GM18867 (cell line): ENCODE data around the gene C5AR2.
"Not testable (repeated sequence)": the region's sequence is repeated elsewhere in the genome, so short reads cannot be mapped to it uniquely, and the experiment has no call there.

Source experiments
- ATAC-seq: cut with Tn5 transposase; IDR thresholded peaks from one replicate; pipeline ENCODE4 v1.9.1; 2021; ENCODE audit warnings: mild to moderate bottlenecking, moderate library complexity; ENCODE audit not compliant: unreplicated experiment

Gene C5AR2

GRCh38 chr19:47358936-47359335 is 27.0 kb downstream of the C5AR2 start:
- ATAC-seq: no peak

DNA sequence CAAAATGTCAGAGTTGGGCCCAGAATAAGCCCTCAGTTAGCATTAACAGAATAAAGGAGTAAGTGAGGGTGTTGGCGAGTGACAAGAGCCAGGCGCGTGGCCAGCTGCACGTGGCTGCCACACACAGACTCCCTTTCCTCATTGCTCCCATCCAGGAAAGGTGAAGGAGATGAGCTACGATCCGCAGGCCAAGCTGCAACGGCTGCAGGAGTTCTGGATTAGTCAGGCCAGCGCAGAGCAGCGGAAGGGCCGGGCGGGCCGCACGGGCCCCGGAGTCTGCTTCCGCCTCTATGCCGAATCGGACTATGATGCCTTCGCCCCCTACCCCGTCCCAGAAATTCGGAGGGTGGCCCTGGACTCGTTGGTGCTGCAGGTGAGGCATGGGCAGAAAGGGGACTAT is 30.3 kb downstream of the C5AR2 start:
- no peak for ATAC-seq

DNA sequence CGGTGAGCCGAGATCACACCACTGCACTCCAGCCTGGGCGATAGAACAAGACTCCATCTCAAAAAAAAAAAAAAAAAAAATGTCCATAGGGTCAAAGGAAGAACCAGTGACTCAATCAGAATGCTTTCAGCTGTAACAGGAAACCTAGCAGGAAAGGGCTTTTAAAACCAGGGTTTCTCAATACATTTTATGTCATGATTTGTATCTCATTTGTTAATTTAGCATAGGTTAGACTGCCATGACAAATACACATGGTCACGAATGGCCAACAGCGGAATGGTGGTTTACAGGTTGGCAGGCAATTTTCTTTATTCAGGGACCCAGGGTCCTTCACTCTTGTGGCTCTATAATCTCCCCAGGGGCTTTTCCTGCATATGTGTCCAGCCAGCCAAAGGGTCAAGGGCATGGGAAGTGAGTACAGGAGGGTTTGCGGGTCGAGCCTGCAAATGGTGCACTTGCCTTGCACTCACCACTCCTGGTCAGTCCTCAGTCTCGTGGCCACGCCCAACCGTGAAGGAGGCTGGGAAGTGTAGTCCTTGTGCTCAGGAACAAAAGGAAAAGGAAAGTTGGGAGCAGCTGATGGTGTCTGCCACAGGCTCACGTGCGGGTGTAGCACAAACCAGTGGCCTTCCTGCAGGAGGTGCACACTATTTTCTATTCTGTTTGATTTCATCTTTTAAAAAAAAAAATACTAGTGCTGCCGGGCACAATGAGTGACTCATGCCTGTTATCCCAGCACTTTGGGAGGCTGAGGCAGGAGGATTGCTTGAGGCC is 32.0 kb downstream of the C5AR2 start:
- ATAC-seq: no peak

GRCh38 chr19:47365455-47365854 is 33.5 kb downstream of the C5AR2 start:
- ATAC-seq: not testable (repeated sequence)

DNA sequence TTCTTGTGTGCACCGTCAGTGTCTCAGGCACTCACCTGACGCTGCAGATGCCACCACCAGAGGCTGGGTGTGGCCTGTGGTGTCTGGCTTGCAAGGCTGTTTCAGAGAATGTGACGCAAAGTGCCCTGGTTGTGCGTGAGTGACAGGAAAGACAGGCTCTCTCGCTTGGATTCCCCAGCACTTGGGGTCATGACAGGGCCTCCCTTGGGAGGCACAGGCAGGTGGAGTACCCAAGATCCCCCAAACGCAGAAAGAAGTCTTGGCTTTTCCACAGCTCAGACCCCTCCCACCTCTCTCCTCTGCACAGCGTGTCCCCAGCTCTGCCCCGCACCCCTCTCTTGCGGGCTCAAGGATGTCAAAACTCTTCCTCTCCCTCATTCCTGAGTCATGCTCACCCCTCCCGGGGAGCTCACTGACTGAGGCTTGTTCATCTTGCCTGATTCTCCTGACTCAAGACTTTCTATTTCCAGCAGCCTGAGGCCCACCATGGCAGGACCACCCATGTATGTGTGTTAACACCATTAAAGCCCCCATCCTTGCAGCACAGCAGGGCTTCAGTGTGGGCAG is 38.2 kb downstream of the C5AR2 start:
- ATAC-seq: no peak

DNA sequence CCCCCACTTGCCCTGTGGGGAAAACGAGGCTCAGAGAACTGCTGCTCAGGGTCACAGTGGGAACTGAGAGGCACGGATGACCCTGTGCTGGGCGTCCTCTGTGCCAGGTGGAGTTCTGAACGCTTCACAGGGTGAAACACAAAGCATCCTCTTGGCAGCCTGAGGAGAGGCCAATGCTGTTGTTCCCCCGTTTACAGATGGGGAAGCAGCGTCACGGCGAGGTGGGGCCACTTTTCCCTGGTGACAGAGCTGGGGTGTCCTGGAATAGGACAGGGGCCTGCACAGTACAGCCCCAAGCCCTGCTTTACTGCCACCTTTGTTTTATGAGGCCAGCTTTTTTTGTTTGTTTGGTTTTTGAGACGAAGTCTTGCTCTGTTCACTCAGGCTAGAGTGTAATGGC is 39.3 kb downstream of the C5AR2 start:
- no peak for ATAC-seq

GRCh38 chr19:47372603-47373002 is 40.6 kb downstream of the C5AR2 start:
- ATAC-seq: no peak

DNA sequence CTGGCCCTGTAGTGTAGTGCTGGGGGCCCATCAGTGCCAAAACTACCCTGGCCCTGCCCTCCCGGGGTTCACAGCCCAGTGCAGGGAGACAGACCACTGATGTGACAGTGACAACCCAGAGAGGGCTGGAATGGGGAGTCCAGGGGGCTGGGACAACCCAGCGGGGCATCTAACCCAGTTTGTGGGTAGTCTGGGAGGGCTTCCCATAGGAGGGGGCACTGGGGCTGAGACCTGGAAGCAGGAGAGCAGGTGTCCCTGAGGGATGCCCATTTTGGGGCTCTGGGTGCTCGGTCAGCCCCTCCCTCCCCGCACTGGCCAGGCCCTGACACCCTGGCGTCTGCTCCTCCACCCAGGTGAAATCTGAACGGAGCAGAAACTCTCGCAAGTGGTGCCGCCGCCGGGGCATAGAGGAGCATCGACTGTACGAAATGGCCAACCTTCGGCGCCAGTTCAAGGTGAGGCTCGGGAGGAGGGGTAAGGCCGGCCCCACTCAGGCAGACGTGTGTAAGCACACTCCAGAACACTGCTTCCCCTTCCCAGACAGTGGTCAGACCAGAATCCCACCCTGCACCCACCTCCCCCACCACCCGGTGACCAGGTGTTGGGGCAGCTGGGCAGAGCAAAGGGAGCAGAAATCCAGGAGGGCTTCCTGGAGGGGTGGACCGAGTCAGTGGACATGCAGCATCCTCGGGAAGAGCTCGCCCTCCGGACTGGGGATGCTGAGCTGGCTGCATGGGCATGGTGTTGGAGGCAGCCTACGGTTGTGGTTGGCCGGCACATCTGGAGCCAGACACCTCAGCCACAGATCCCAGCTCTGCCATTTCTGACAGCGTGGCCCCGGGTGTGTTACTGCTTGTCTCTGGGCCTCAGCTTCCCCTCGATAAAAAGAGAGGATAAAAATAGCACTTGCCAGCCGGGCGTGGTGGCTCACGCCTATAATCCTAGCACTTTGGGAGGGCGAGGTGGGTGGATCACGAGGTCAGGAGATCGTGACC is 41.6 kb downstream of the C5AR2 start:
- ATAC-seq: no peak

DNA sequence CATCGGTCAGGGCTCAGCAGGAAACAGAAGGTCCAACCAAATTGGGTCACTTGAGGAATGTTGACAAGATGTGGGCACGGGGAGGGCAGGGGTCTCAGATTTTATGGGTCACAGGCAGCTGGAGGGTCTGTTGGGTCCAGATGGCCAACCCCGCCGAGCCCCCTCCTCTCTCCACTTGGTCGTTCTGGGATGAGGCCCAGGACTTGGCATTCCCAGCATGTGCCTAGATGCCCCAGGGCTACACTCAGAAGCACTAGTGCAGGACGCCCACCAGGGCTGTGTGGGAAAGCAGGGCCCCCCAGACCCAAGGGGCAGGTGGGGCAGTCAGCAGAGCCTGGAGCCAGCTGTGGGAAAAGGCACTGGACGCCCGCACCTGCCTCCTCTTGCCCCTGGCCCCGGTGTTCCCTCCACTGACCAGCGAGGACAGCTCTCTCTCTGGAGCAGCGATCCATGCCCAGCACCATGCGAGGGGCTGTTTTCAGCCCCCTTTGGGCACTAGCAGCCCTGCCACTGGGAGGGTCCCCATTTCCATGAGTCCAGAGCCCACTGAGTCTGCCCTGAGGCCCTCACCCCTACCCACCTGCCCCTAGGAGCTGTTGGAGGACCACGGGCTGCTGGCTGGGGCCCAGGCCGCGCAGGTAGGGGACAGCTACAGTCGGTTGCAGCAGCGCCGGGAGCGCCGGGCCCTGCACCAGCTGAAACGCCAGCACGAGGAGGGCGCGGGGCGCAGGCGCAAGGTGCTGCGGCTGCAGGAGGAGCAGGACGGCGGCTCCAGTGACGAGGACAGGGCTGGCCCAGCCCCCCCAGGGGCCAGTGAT is 43.1 kb downstream of the C5AR2 start:
- no peak for ATAC-seq

DNA sequence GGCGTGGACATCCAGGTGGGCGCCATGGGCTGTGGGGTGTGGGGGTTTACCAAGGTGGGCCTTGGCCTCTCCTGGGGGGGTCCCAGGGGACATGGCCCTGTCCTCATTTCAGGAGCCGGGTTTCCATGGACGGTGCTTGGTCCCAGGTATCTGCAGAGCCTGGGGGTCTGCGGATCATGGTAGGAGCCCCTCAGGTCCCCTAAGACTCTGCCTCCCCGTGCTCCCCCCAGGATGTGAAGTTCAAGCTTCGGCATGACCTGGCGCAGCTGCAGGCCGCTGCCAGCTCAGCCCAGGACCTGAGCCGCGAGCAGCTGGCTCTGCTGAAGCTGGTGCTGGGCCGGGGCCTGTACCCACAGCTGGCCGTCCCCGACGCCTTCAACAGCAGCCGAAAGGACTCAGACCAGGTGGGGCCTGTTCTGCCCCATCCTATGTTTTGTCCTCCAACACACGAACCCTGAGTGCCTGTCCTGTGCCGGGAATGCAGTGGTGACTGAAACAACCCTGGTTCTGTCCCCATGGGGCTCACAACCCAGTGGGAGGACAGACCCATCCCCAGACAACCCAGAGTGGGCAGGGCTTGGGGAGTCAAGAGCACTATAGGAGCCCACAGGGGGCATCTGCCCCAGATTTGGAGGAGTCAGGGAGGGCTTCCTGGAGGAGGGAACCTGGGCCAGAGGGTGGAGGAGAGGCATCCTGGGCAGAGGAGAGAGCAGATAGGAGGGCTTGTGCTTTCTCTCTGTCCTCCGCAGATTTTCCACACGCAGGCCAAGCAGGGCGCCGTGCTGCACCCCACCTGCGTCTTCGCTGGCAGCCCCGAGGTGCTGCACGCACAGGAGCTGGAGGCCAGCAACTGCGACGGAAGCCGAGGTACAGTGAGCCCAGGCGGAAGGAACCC is 44.0 kb downstream of the C5AR2 start:
- no peak for ATAC-seq

- no peak for ATAC-seq
Observed at GRCh38 chr19:47376589-47377144, 44.7 kb downstream of the C5AR2 start.

DNA sequence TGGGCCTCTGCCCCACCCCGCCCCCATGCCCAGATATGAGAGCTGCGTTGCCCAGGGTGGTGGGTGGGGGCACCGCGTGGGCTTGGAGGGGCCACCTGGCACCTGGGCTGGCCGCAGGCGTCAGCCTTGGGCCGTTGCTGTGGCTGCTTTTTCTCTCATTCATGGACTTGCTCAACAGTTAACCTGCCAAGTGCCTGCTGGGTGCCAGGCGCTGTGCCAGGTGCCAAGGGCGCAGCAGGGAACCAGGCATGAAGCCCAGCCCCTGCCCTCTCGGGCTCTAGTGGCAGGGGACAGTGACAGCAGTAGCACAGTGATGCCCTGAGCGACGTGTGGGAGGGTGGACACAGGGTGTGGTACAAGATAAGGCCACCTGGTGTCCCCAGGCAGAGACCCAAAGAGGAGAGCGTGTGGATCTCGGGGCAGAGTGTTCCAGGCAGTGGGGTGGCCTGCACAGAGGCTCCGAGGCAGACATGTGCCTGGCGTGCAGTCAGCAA is 45.3 kb downstream of the C5AR2 start:
- no peak for ATAC-seq

- ATAC-seq: no peak
Observed at GRCh38 chr19:47377801-47378200, 45.8 kb downstream of the C5AR2 start.

DNA sequence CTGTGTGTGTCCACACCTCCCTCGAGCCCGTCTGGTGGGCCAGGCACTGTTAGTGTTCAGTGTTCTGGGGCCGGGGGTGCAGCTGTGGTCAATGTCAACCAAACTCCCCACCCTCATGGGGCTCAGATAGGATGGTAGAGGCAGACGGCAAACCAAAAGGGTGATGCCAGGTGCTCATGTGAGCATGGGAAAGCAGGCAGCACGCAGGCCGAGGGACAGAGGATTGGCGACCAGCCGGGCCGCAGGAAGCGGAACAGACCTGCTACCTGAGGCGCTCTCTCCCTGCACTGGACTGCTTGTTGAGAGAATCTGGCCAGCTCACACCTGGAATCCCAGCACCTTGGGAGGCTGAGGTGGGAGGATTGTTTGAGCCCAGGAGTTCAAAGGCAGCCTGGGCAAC is 46.3 kb downstream of the C5AR2 start:
- no peak for ATAC-seq

GRCh38 chr19:47379381-47379938 is 47.5 kb downstream of the C5AR2 start:
- no peak for ATAC-seq

DNA sequence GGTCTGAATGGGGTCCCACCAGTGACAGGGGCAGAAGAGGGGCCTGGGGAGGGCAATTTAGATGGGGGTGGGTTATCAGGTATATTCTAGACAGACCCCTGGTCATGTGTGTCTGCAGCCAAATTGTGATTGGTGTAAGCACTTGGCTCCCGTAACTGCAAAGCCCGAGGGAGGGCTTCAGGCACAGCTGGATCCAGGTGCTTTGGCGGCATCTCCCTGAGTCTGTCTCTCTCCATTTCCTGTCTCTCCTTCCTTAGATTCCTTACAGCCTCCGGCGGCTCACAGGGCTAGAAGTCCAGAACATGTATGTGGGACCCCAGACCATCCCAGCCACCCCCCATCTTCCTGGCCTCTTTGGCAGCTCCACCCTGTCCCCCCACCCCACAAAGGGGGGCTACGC is 48.6 kb downstream of the C5AR2 start:
- no peak for ATAC-seq

- no peak for ATAC-seq
Observed at GRCh38 chr19:47381121-47381520, 49.1 kb downstream of the C5AR2 start.

- ATAC-seq: no peak
Observed at GRCh38 chr19:47381653-47382279, 49.8 kb downstream of the C5AR2 start.
